ENCODE results near the gene SLC25A40.

- TF ChIP-seq POU6F1 (CRISPR knock-in tag; IDR thresholded peaks at IDR 0.05; ENCODE audit: borderline replicate concordance, low read depth) (no peak), RARB (CRISPR knock-in tag; IDR thresholded peaks at IDR 0.05) (no peak), ZFP3 (CRISPR knock-in tag; IDR thresholded peaks at IDR 0.05) (no peak), BACH2 (CRISPR knock-in tag; IDR thresholded peaks at IDR 0.05; ENCODE audit: borderline replicate concordance) (no peak), CREB5 (CRISPR knock-in tag; IDR thresholded peaks at IDR 0.05; ENCODE audit: low read depth) (no peak), PATZ1 (CRISPR knock-in tag; IDR thresholded peaks at IDR 0.05; ENCODE audit: borderline replicate concordance) (no peak), OSR1 (CRISPR knock-in tag; IDR thresholded peaks at IDR 0.05) (no peak), GLIS3 (CRISPR knock-in tag; IDR thresholded peaks at IDR 0.05) (no peak), TSHZ2 (CRISPR knock-in tag; IDR thresholded peaks at IDR 0.05) (no peak)
Measured at GRCh38 chr7:87818336-87818735, 57.8 kb downstream of the SLC25A40 start.

Measured in SK-N-SH treated with all-trans-retinoic acid at 6 μM for 48 hours (cell line).